K562 (cell line): Measurements from ENCODE around the gene FAM187B. TPM values are rescaled to one million over a fixed set of nuclear protein-coding genes. Genes with fewer than 3 reads are reported as not detected.

Source experiments
- ATAC-seq: fragments of 200-7000 bp; cut with Tn5 transposase; 3 replicates; pipeline ENCODE4 v1.9.1; 2020; ENCODE audit warnings: moderate library complexity
- BruUV-seq: library from RNA; stranded (reverse); fragments of 400-500 nt; replicated peaks from 2 replicates; lab custom pipeline; 2021; lab: Mats Ljungman, UMichigan
- CTCF ChIA-PET: fragments of 300-600 bp; formaldehyde crosslinking; extraction: SDS; loops from one replicate; lab custom pipeline; 2021; ENCODE audit warnings: low intra/inter-chr PET ratio; lab: Yijun Ruan, JAX
- POLR2A ChIA-PET: fragments of 300-600, 350-650 bp; sonication (Branson Sonifier 250); formaldehyde crosslinking; extraction: SDS; loops from one replicate; lab custom pipeline; 2021; ENCODE audit warnings: antibody characterized with exemption, inconsistent platforms; lab: Yijun Ruan, JAX
- DNase-seq, 4 experiments: peaks; one replicate each; pipeline versions ENCODE4 v3.0.0 to v3.0.0-alpha.2; 2011 to 2018; ENCODE audit warnings: low spot score in 3 of 4, mixed read lengths in 3 of 4; ENCODE audit errors: extremely low read depth in 1 of 4
- FAIRE-seq: peaks from 2 replicates; lab custom pipeline; 2011; peaks lifted over from hg19 to GRCh38; lab: Jason Lieb, UNC
- H2AFZ ChIP-seq: 2 replicates; pipeline ENCODE4 v1.6.0; 2011; ENCODE audit warnings: low read depth, low read length, control low read depth, inconsistent platforms
- H3K27ac ChIP-seq: fragments of 200-600 bp; 3 replicates; pipeline ENCODE4 v1.8.0; 2011; ENCODE audit warnings: low read depth, mild to moderate bottlenecking, control low read depth, inconsistent platforms, low read length, moderate library complexity, mixed read lengths; ENCODE audit errors: extremely low read depth
- H3K27me3 ChIP-seq, 2 experiments: fragments of 300-600 bp in 1 of 2; 2 replicates in 1 of 2; 3 replicates in 1 of 2; pipeline versions ENCODE4 v1.6.0 to v1.8.0; 2011; ENCODE audit warnings: inconsistent platforms in 2 of 2, low read length in 2 of 2, mild to moderate bottlenecking in 1 of 2, mixed read lengths in 1 of 2, moderate library complexity in 1 of 2; ENCODE audit not compliant: control insufficient read depth in 2 of 2, insufficient read depth in 2 of 2
- H3K36me3 ChIP-seq: fragments of 300-600 bp; 3 replicates; pipeline ENCODE4 v1.8.0; 2011; ENCODE audit warnings: mild to moderate bottlenecking, low read length, inconsistent platforms; ENCODE audit not compliant: control insufficient read depth, insufficient read depth
- H3K4me1 ChIP-seq, 2 experiments: fragments of 200-600 bp in 1 of 2; replicated peaks in 1 of 2; 2 replicates in 1 of 2; 3 replicates in 1 of 2; pipeline versions ENCODE4 v1.5.1 to v1.8.0; 2011; ENCODE audit warnings: inconsistent platforms in 2 of 2, low read length in 2 of 2, mild to moderate bottlenecking in 1 of 2, mixed read lengths in 1 of 2, moderate library complexity in 1 of 2; ENCODE audit not compliant: control insufficient read depth in 2 of 2, insufficient read depth in 2 of 2
- H3K4me2 ChIP-seq: 2 replicates; pipeline ENCODE4 v1.6.1; 2011; ENCODE audit warnings: low read length, control low read depth, inconsistent platforms, mixed read lengths; ENCODE audit not compliant: insufficient read depth
- H3K4me3 ChIP-seq: fragments of 200-600 bp; sonication (generic), shearing (Covaris generic); 2 replicates; pipeline ENCODE4 v1.5.1; 2016; ENCODE audit warnings: control low read depth, inconsistent platforms
- H3K79me2 ChIP-seq: fragments of 200-600 bp; 3 replicates; pipeline ENCODE4 v1.8.0; 2011; ENCODE audit warnings: low read length, inconsistent platforms; ENCODE audit not compliant: control insufficient read depth, insufficient read depth
- H3K9ac ChIP-seq, 2 experiments: 2 replicates each; pipeline versions ENCODE4 v1.6.0 to v1.6.1; 2011; ENCODE audit warnings: low read depth in 2 of 2, low read length in 2 of 2, control low read depth in 1 of 2, inconsistent platforms in 1 of 2, mild to moderate bottlenecking in 1 of 2, mixed read lengths in 1 of 2; ENCODE audit not compliant: insufficient read depth in 1 of 2
- H3K9me1 ChIP-seq: one replicate; pipeline ENCODE4 v1.6.0; 2011; ENCODE audit warnings: inconsistent platforms, mild to moderate bottlenecking, low read length, moderate library complexity; ENCODE audit not compliant: control insufficient read depth, insufficient read depth
- H3K9me3 ChIP-seq: replicated peaks from 2 replicates; pipeline ENCODE4 v1.5.1; 2011; ENCODE audit warnings: low read depth, low read length, inconsistent platforms; ENCODE audit not compliant: control insufficient read depth, insufficient read depth
- H4K20me1 ChIP-seq: replicated peaks from 2 replicates; pipeline ENCODE4 v1.6.1; 2011; ENCODE audit warnings: low read length, inconsistent platforms, mixed read lengths; ENCODE audit not compliant: control insufficient read depth, insufficient read depth
- BHLHE40 ChIP-seq: IDR thresholded peaks from 2 replicates; pipeline ENCODE4 v1.6.1; 2011; ENCODE audit warnings: low read length, improper control_type of control experiment
- HMGN3 ChIP-seq: IDR thresholded peaks from 2 replicates; pipeline ENCODE4 v1.6.1; 2011; ENCODE audit warnings: borderline replicate concordance, low read depth, mild to moderate bottlenecking, mixed read lengths, low read length; ENCODE audit not compliant: insufficient read length; ENCODE audit errors: extremely low read depth
- HNRNPL ChIP-seq: fragments of 200-400 bp; formaldehyde crosslinking; IDR thresholded peaks from 2 replicates; pipeline ENCODE4 v1.6.1; 2017; ENCODE audit warnings: low read depth, mild to moderate bottlenecking, low read length
- MCM5 ChIP-seq: fragments of 450-650 bp; IDR thresholded peaks from 2 replicates; pipeline ENCODE4 v1.6.1; 2016; ENCODE audit warnings: low read depth
- NR3C1 ChIP-seq: sonication (generic); formaldehyde crosslinking; IDR thresholded peaks from 2 replicates; pipeline ENCODE4 v1.8.1; 2022; ENCODE audit warnings: missing genetic modification reagents
- SIN3A ChIP-seq, 2 experiments: fragments of 150-350 bp in 1 of 2; IDR thresholded peaks; 2 replicates each; pipeline ENCODE4 v1.6.1; 2011 to 2016; ENCODE audit warnings: borderline replicate concordance in 2 of 2, low read depth in 2 of 2, low read length in 2 of 2, mild to moderate bottlenecking in 2 of 2, moderate library complexity in 2 of 2; ENCODE audit not compliant: control insufficient read depth in 1 of 2
- SMAD4 ChIP-seq: fragments of 250-450 bp; sonication (Bioruptor Pico); conservative IDR thresholded peaks from 2 replicates; pipeline ENCODE4 v1.8.0; 2021; ENCODE audit warnings: inconsistent platforms, mild to moderate bottlenecking, moderate library complexity
- SREBF1 ChIP-seq: fragments of 150-350 bp; IDR thresholded peaks from 2 replicates; pipeline ENCODE4 v1.6.1; 2014; ENCODE audit warnings: antibody characterized with exemption, low read depth, low read length, borderline replicate concordance
- TCF7L2 ChIP-seq: fragments of 150-350 bp; IDR thresholded peaks from 2 replicates; pipeline ENCODE4 v1.6.1; 2016; ENCODE audit warnings: low read depth, mild to moderate bottlenecking, low read length, moderate library complexity
- U2AF1 ChIP-seq: fragments of 200-400 bp; formaldehyde crosslinking; optimal IDR thresholded peaks from 2 replicates; pipeline ENCODE3; 2017; ENCODE audit warnings: mild to moderate bottlenecking, low read depth, low read length, moderate library complexity
- XRCC5 ChIP-seq: fragments of 200-400 bp; formaldehyde crosslinking; IDR thresholded peaks from 2 replicates; pipeline ENCODE4 v1.6.1; 2017; ENCODE audit warnings: low read depth, mild to moderate bottlenecking, low read length
- ZNF311 ChIP-seq: fragments of 250-450 bp; sonication (Bioruptor Pico); IDR thresholded peaks from 2 replicates; pipeline ENCODE4 v1.4.0; 2020; ENCODE audit warnings: mild to moderate bottlenecking, moderate library complexity
- WGBS: fragments of 100-300 bp; shearing (Covaris generic); methylation state at CpG from one replicate; pipeline ENCODE4 v1.1.6; 2016; ENCODE audit warnings: low coverage, mixed read lengths; ENCODE audit not compliant: insufficient coverage; ENCODE audit errors: missing lambda C conversion rate; 5-methylcytosine and 5-hydroxymethylcytosine counted together
- in situ Hi-C: fragments of 300-500 bp; cut with MboI; formaldehyde crosslinking; loops from 4 replicates; pipeline ENCODE4 v1.15.0; 2018; ENCODE audit warnings: inconsistent platforms, mixed read lengths
- intact Hi-C: fragments of 100-400 bp; cut with micrococcal nuclease; formaldehyde crosslinking; loops from 2 replicates; pipeline ENCODE4 v1.14.2; 2022
- polyA plus RNA-seq, 8 experiments: library from polyadenylated mRNA; depleted of rRNA in 4 of 8; stranded (reverse) in 5 of 8; unstranded in 3 of 8; fragments of >200 nt; fragmentation: Nextera tagmentation in 2 of 8; fragmentation: Illumina TruSeq in 1 of 8; extraction: Ambion mirVana in 2 of 8; extraction: Trizol in 1 of 8; gene quantifications; 2 replicates each; pipeline versions ENCODE4 v1.2.1 to v1.2.3, GENCODE V29; 2011 to 2014; ENCODE audit warnings: inconsistent platforms in 1 of 8, missing spikeins in 1 of 8
- total RNA-seq, 7 experiments: library from RNA; depleted of rRNA in 6 of 7; stranded (reverse); fragments of >200 nt in 6 of 7; fragmentation: Illumina TruSeq in 2 of 7; extraction: Trizol in 2 of 7; gene quantifications; 2 replicates each; pipeline versions ENCODE4 v1.2.1 to v1.2.3, GENCODE V29; 2011 to 2021; ENCODE audit warnings: low replicate concordance in 1 of 7
- TF ChIP-seq, protein P1 (sequence below): fragments of 450-650 bp; IDR thresholded peaks from 2 replicates; pipeline ENCODE4 v1.6.1; 2016
- TF ChIP-seq, protein P2 (sequence below): fragments of 250-450 bp; sonication (Bioruptor Pico); IDR thresholded peaks from 2 replicates; pipeline ENCODE4 v1.4.0; 2020; ENCODE audit warnings: mild to moderate bottlenecking
- TF ChIP-seq, protein P3 (sequence below), 2 experiments: IDR thresholded peaks in 1 of 2; conservative IDR thresholded peaks in 1 of 2; 2 replicates each; pipeline ENCODE4 v1.6.1; 2016; ENCODE audit warnings: low read depth in 2 of 2, mild to moderate bottlenecking in 1 of 2, missing compliant biosample characterization in 1 of 2, missing genetic modification characterization in 1 of 2, moderate library complexity in 1 of 2

FAM187B gene
- total and polyA plus RNA-seq, 9 of the 15 experiments (the other 6 are each of a cell fraction or from before 2014, with no cell fraction given) = 0.04 to 0.09 TPM; not detected in 7

DNA sequence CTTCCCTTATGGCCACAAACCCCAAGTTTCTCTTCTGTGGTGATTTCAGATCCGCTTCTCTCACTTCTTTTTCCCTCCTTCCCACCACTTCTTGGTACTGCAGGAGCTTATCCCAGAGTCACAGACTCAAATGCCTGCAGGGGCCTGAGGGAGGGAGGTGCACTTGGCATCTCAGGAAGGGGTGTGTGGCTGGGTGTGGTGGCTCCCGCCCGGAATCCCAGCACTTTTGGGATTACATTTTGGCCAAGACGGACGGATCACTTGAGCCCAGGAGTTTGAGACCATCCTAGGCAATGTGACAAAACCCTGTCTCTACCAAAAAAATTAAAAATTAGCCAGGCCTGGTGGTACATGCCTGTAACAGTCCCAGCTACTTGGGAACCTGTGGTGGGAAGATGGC, 45.8 kb upstream of the FAM187B start (continued):
- TF ChIP-seq, protein P1, sequence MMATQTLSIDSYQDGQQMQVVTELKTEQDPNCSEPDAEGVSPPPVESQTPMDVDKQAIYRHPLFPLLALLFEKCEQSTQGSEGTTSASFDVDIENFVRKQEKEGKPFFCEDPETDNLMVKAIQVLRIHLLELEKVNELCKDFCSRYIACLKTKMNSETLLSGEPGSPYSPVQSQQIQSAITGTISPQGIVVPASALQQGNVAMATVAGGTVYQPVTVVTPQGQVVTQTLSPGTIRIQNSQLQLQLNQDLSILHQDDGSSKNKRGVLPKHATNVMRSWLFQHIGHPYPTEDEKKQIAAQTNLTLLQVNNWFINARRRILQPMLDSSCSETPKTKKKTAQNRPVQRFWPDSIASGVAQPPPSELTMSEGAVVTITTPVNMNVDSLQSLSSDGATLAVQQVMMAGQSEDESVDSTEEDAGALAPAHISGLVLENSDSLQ = no peak

DNA sequence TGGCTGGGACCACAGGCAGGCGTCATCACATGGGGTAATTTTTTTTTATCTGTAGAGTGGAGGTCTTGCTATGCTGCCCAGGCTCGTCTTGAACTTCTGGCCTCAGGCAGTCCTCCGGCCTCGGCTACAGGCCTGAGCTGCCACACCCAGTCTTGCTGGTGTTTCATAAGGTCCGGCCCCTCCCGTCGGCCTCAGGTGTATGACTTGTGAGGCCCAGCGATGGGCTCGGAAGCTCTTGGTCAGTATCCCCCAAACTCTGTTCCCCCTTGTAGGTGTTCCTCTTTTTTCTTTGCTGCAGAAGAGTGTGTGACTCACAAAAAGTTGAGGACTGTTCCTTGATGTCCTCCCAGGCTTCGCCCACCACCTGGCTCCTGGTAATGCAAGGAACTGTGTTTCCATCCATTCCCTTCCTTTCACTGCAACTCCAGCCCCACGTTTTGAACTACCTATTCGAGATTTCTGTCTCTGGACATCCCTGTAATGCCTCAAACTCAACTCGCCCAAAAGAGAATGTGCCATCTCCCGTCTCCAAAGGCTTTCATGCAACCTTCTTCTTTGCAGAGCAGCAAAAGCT, 45.2 kb upstream of the FAM187B start:
- H3K4me1 ChIP-seq = peaks cover 7 to 37% of the 10 kb centered on the region in 2 experiments
- no peak overlapping the region for H3K4me2 ChIP-seq
- no TSS peak for BruUV-seq
- no peak overlapping the region for H3K4me3 ChIP-seq
- H3K27ac ChIP-seq = no peak overlapping the region
- no peaks in the 10 kb centered on the region for H4K20me1 ChIP-seq
- in situ Hi-C loops = loop anchor here (10.0 kb wide), 2 partner anchors 61 to 191 kb away; no protein-coding TSS in a partner anchor
- FAIRE-seq = no peak
- no peak overlapping the region for H2AFZ ChIP-seq
- intact Hi-C loops = no loop called here
- no peaks in the 10 kb centered on the region for H3K9me1 ChIP-seq
- H3K79me2 ChIP-seq = peaks cover 7% of the 10 kb centered on the region; the same call in 2 of the 3 replicates
- no peak for DNase-seq
- WGBS = 68% methylated on average over 14 of the region's 14 CpGs
- no peaks in the 10 kb centered on the region for H3K27me3 ChIP-seq
- no peaks in the 10 kb centered on the region for H3K9me3 ChIP-seq
- CTCF ChIA-PET = no interaction called here
- no peak overlapping the region for H3K9ac ChIP-seq
- peaks cover 67% of the 10 kb centered on the region; the same call in 2 of the 3 replicates for H3K36me3 ChIP-seq
- no peak for ATAC-seq
- POLR2A ChIA-PET = interaction anchor here (0.8 to 1.5 kb wide), 3 partner anchors 9 to 15 kb away, joined by 5 to 6 read pairs (median 5); partner anchors contain the start of gene HAMP
- TF ChIP-seq NR3C1 (CRISPR knock-in tag) = no peak
- no peak for TF ChIP-seq SREBF1
- TF ChIP-seq SIN3A (IDR thresholded peaks at IDR 0.05; ENCODE audit: borderline replicate concordance in 2 of 2, control insufficient read depth in 1 of 2, low read depth in 2 of 2, low read length in 2 of 2) = no peak
- TF ChIP-seq ZNF311 (CRISPR knock-in tag) = no peak
- no peak for TF ChIP-seq XRCC5
- TF ChIP-seq HNRNPL = no peak
- no peak for TF ChIP-seq SMAD4 (CRISPR knock-in tag)
- no peak for TF ChIP-seq TCF7L2
- no peak for TF ChIP-seq BHLHE40
- TF ChIP-seq, protein P2, sequence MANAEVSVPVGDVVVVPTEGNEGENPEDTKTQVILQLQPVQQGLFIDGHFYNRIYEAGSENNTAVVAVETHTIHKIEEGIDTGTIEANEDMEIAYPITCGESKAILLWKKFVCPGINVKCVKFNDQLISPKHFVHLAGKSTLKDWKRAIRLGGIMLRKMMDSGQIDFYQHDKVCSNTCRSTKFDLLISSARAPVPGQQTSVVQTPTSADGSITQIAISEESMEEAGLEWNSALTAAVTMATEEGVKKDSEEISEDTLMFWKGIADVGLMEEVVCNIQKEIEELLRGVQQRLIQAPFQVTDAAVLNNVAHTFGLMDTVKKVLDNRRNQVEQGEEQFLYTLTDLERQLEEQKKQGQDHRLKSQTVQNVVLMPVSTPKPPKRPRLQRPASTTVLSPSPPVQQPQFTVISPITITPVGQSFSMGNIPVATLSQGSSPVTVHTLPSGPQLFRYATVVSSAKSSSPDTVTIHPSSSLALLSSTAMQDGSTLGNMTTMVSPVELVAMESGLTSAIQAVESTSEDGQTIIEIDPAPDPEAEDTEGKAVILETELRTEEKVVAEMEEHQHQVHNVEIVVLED (CRISPR knock-in tag) = no peak
- no peak for TF ChIP-seq MCM5
- TF ChIP-seq, protein P3, sequence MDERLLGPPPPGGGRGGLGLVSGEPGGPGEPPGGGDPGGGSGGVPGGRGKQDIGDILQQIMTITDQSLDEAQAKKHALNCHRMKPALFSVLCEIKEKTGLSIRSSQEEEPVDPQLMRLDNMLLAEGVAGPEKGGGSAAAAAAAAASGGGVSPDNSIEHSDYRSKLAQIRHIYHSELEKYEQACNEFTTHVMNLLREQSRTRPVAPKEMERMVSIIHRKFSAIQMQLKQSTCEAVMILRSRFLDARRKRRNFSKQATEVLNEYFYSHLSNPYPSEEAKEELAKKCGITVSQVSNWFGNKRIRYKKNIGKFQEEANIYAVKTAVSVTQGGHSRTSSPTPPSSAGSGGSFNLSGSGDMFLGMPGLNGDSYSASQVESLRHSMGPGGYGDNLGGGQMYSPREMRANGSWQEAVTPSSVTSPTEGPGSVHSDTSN (CRISPR knock-in tag; IDR thresholded peaks at IDR 0.05; ENCODE audit: low read depth) = no peak
- TF ChIP-seq, protein P3 (tag; conservative IDR thresholded peaks at IDR 0.05; ENCODE audit: low read depth) = no peak
- TF ChIP-seq U2AF1 = no peak
- no peak for TF ChIP-seq HMGN3
